Activated CD8-positive, alpha-beta T cell treated with anti-CD3 and anti-CD28 coated beads for 36 hours (primary cell): ENCODE measurements around the gene SPATA13. TPM values are rescaled to one million over a fixed set of nuclear protein-coding genes. Genes with fewer than 3 reads are reported as not detected.

Experiments
- ATAC-seq: fragments of 200-7000 bp; cut with Tn5 transposase; one replicate; pipeline ENCODE4 v1.10.0; 2021; ENCODE audit warnings: mild to moderate bottlenecking, moderate library complexity
- CTCF ChIA-PET: fragments of 350-600 bp; sonication (Branson Sonifier 250); formaldehyde crosslinking; loops from one replicate; lab custom pipeline; 2021; ENCODE audit warnings: antibody characterized with exemption; lab: Charles Lee
- POLR2A ChIA-PET: fragments of 350-600 bp; sonication (Branson Sonifier 250); formaldehyde crosslinking; loops from one replicate; lab custom pipeline; 2021; ENCODE audit warnings: antibody characterized with exemption; lab: Charles Lee
- DNase-seq: peaks from one replicate; pipeline ENCODE4 v3.0.0-alpha.2; 2020
- H3K27ac Mint-ChIP-seq: one replicate; pipeline ENCODE4 v1.8.0; 2021; ENCODE audit warnings: mild to moderate bottlenecking, mixed read lengths
- H3K27me3 Mint-ChIP-seq: one replicate; pipeline ENCODE4 v1.8.0; 2021; ENCODE audit warnings: mixed read lengths
- H3K36me3 Mint-ChIP-seq: one replicate; pipeline ENCODE4 v1.8.0; 2021; ENCODE audit warnings: low read depth, mixed read lengths
- H3K4me1 Mint-ChIP-seq: one replicate; pipeline ENCODE4 v1.8.0; 2021; ENCODE audit warnings: low read depth, mixed read lengths
- H3K4me3 Mint-ChIP-seq: one replicate; pipeline ENCODE4 v1.8.0; 2021; ENCODE audit warnings: mild to moderate bottlenecking, moderate library complexity, mixed read lengths
- H3K9me3 Mint-ChIP-seq: one replicate; pipeline ENCODE4 v1.8.0; 2021; ENCODE audit warnings: mixed read lengths
- intact Hi-C: fragments of 100-400 bp; cut with micrococcal nuclease; formaldehyde crosslinking; loops from one replicate; pipeline ENCODE4 v1.10.0; 2022
- total RNA-seq, 2 experiments: library from RNA; stranded (reverse); gene quantifications; one replicate each; pipeline ENCODE4 v1.2.3, GENCODE V29; 2021
- TF ChIP-seq, protein P1 (sequence below): fragments of 200-600 bp; IDR thresholded peaks from one replicate; pipeline ENCODE4 v1.8.0; 2022; ENCODE audit warnings: antibody characterized with exemption, mild to moderate bottlenecking

Gene SPATA13
- total RNA-seq, 2 experiments from 2014 or later = 47.0 to 47.4 TPM

DNA sequence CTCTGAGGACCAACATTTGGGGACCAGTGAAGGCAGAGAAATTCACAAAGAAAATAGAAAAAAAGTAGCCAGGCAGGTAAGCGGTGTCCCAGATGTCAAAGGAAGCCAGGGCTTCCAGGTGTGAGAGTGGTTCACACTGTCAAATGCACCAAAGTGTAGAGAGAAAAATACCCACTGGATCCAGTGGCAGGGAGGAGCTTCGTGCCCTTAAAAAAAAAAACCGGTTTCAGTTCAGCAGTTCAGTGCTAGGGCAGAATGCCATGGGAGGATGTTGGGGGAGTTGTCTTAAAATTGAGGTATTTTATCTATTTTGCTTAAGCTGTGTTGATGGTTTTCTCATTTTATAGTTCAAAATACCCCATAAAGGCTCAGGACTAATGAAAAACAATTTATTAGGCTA is 101.0 kb downstream of the SPATA13 start:
- no peaks in the 10 kb centered on the region for H3K27me3 Mint-ChIP-seq
- H3K36me3 Mint-ChIP-seq = peaks cover 53% of the 10 kb centered on the region
- POLR2A ChIA-PET = interaction anchor here (1.9 to 7.9 kb wide), 2 partner anchors 10 to 12 kb away, joined by 9 to 84 read pairs; no protein-coding TSS in a partner anchor
- DNase-seq (peak; percentile 54), ATAC-seq (peak; percentile 59)
- intact Hi-C loops = no loop called here
- no peaks in the 10 kb centered on the region for H3K9me3 Mint-ChIP-seq
- H3K27ac Mint-ChIP-seq = peak overlapping the region; percentile 79
- peaks cover 87% of the 10 kb centered on the region for H3K4me1 Mint-ChIP-seq
- TF ChIP-seq, protein P1, sequence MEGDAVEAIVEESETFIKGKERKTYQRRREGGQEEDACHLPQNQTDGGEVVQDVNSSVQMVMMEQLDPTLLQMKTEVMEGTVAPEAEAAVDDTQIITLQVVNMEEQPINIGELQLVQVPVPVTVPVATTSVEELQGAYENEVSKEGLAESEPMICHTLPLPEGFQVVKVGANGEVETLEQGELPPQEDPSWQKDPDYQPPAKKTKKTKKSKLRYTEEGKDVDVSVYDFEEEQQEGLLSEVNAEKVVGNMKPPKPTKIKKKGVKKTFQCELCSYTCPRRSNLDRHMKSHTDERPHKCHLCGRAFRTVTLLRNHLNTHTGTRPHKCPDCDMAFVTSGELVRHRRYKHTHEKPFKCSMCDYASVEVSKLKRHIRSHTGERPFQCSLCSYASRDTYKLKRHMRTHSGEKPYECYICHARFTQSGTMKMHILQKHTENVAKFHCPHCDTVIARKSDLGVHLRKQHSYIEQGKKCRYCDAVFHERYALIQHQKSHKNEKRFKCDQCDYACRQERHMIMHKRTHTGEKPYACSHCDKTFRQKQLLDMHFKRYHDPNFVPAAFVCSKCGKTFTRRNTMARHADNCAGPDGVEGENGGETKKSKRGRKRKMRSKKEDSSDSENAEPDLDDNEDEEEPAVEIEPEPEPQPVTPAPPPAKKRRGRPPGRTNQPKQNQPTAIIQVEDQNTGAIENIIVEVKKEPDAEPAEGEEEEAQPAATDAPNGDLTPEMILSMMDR = no peak
- peak overlapping the region; percentile 12 for H3K4me3 Mint-ChIP-seq
- CTCF ChIA-PET = interaction anchor here (1.2 to 1.6 kb wide), 3 partner anchors 9 to 33 kb away, joined by 5 to 7 read pairs (median 6); no protein-coding TSS in a partner anchor

DNA sequence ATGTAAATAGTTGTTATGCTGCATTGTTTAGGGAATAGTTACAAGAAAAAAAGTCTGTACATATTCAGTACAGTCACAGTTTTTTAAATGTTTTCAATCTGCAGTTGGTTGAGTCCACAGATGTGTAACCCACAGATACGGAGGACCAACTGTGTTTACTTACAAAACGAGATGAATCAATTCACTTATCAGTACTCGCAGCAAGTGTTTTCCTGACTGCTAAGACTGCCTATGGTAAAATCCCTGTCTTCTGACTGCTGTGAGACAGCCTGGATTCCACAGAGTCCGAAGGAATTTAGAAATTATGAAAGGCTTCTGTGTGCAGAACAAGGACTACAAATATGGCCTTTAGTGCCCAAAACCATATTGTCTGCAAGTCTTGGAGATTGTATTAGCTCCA is 103.1 kb downstream of the SPATA13 start:
- no peak for DNase-seq
- Mint-ChIP-seq H3K27ac (peak overlapping the region; percentile 96), H3K4me3 (peak overlapping the region; percentile 70), H3K4me1 (peaks cover 89% of the 10 kb centered on the region), H3K9me3 (no peaks in the 10 kb centered on the region), H3K36me3 (peaks cover 50% of the 10 kb centered on the region), H3K27me3 (no peaks in the 10 kb centered on the region)
- intact Hi-C loops = no loop called here
- TF ChIP-seq, protein P1 = no peak
- CTCF ChIA-PET = interaction anchor here (1.2 to 4.9 kb wide), 5 partner anchors 8 to 35 kb away, joined by 4 to 24 read pairs (median 8); no protein-coding TSS in a partner anchor
- ATAC-seq = no peak
- POLR2A ChIA-PET = interaction anchor here (0.5 to 14.8 kb wide), 3 partner anchors 9 to 188 kb away, joined by 3 to 227 read pairs (median 84); no protein-coding TSS in a partner anchor

DNA sequence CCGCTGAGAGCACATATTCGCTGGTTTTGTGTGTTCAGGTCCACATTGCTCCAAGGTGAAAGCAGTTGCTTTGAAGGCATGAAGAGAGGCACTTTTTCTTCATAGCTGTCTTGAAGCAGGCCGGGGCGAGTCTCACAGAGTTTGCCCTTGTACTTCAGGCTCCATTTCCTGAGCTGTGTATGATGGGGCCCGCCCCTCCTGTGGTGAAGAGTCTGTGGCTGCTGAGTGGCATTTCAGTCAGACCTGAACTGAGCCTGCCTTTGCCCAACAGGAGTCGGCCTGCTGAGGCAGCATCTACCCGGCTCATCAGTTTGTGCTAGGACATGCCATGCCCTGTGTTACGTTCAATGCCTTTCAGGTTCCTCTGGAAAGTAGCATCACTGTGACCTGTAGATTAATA is 104.5 kb downstream of the SPATA13 start:
- peak overlapping the region; percentile 70 for H3K4me3 Mint-ChIP-seq
- DNase-seq (peak; percentile 95), ATAC-seq (peak; percentile 93)
- H3K36me3 Mint-ChIP-seq = peaks cover 42% of the 10 kb centered on the region
- H3K4me1 Mint-ChIP-seq = peaks cover 90% of the 10 kb centered on the region
- intact Hi-C loops = no loop called here
- TF ChIP-seq, protein P1 = no peak
- H3K27ac Mint-ChIP-seq = peak overlapping the region; percentile 96
- H3K27me3 Mint-ChIP-seq = no peaks in the 10 kb centered on the region
- POLR2A ChIA-PET = interaction anchor here (0.5 to 14.8 kb wide), 4 partner anchors 8 to 689 kb away, joined by 3 to 227 read pairs (median 44); no protein-coding TSS in a partner anchor
- CTCF ChIA-PET = interaction anchor here (1.0 to 4.9 kb wide), 6 partner anchors 10 to 245 kb away, joined by 3 to 24 read pairs (median 6); no protein-coding TSS in a partner anchor
- no peaks in the 10 kb centered on the region for H3K9me3 Mint-ChIP-seq

DNA sequence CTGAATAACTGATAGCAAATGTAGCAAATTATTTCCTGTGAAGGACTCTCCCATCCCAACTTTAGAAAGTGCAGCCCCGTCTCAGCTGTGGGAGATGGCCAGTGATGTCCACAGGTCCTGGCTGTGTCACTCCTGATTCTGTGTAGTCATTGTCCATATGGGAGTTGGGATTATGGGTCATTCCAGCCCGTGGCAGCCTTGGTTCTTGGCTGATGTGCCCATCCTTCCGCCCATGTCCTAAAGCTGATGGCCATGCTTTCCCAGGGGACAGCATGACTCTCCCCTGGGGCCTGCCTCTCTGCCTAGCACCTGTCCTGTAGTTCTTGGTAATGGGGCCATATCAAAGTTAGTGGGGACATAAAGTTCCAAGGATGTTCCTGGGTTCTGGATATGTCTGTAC is 104.9 kb downstream of the SPATA13 start:
- POLR2A ChIA-PET = interaction anchor here (0.5 to 14.8 kb wide), 4 partner anchors 8 to 690 kb away, joined by 3 to 227 read pairs (median 44); no protein-coding TSS in a partner anchor
- H3K27me3 Mint-ChIP-seq = no peaks in the 10 kb centered on the region
- intact Hi-C loops = no loop called here
- CTCF ChIA-PET = interaction anchor here (0.9 to 4.9 kb wide), 7 partner anchors 9 to 245 kb away, joined by 3 to 24 read pairs (median 4); no protein-coding TSS in a partner anchor
- DNase-seq (no peak), ATAC-seq (no peak)
- peak overlapping the region; percentile 70 for H3K4me3 Mint-ChIP-seq
- peak overlapping the region; percentile 96 for H3K27ac Mint-ChIP-seq
- peaks cover 38% of the 10 kb centered on the region for H3K36me3 Mint-ChIP-seq
- TF ChIP-seq, protein P1 = no peak
- H3K9me3 Mint-ChIP-seq = no peaks in the 10 kb centered on the region
- peaks cover 89% of the 10 kb centered on the region for H3K4me1 Mint-ChIP-seq

DNA sequence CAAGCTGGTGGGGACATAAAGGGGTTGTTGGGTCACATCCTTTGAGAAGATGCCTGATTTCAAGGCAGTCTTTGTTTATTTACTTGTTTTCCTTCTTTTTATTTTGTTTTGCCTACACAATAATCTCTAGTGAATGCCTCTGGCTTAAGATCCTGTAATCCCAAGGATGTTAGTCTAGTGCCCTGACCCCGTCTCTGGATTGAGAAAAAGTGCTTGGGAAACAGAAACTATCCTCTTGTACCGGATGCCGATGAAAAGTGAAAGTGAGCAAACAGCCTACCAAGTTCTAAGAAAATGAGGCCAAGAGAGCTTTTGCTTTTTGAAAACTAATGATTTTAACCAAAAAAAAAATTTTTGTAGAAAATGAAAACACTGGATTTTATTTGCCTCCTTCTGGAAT is 106.8 kb downstream of the SPATA13 start:
- TF ChIP-seq, protein P1 = no peak

More for the DNA sequence above, 106.8 kb downstream of the SPATA13 start:
- DNase-seq (peak; percentile 46), ATAC-seq (no peak)
- CTCF ChIA-PET = interaction anchor here (1.9 to 4.9 kb wide), 2 partner anchors 13 to 38 kb away, joined by 5 to 24 read pairs; no protein-coding TSS in a partner anchor
- Mint-ChIP-seq H3K27me3 (no peaks in the 10 kb centered on the region), H3K4me3 (peak overlapping the region; percentile 71), H3K36me3 (peaks cover 34% of the 10 kb centered on the region), H3K4me1 (peaks cover 84% of the 10 kb centered on the region), H3K9me3 (no peaks in the 10 kb centered on the region), H3K27ac (peak overlapping the region; percentile 93)
- intact Hi-C loops = no loop called here
- POLR2A ChIA-PET = interaction anchor here (0.6 to 14.8 kb wide), 3 partner anchors 8 to 52 kb away, joined by 3 to 227 read pairs (median 3); no protein-coding TSS in a partner anchor
